ENCODE measurements around the gene ST3GAL6.

ST3GAL6 gene

GRCh38 chr3:98778383-98778782, 15.2 kb downstream of the ST3GAL6 start:
- no peak for DNase-seq

GRCh38 chr3:98778852-98779413, 15.8 kb downstream of the ST3GAL6 start:
- no peak for DNase-seq

GRCh38 chr3:98779541-98780335, 16.6 kb downstream of the ST3GAL6 start:
- DNase-seq: no peak

GRCh38 chr3:98780343-98780742, 17.2 kb downstream of the ST3GAL6 start:
- DNase-seq: no peak

- no peak for DNase-seq
Observed at GRCh38 chr3:98782824-98783500, 19.8 kb downstream of the ST3GAL6 start.

- DNase-seq: no peak
Observed at GRCh38 chr3:98784042-98784441, 20.9 kb downstream of the ST3GAL6 start.

DNA sequence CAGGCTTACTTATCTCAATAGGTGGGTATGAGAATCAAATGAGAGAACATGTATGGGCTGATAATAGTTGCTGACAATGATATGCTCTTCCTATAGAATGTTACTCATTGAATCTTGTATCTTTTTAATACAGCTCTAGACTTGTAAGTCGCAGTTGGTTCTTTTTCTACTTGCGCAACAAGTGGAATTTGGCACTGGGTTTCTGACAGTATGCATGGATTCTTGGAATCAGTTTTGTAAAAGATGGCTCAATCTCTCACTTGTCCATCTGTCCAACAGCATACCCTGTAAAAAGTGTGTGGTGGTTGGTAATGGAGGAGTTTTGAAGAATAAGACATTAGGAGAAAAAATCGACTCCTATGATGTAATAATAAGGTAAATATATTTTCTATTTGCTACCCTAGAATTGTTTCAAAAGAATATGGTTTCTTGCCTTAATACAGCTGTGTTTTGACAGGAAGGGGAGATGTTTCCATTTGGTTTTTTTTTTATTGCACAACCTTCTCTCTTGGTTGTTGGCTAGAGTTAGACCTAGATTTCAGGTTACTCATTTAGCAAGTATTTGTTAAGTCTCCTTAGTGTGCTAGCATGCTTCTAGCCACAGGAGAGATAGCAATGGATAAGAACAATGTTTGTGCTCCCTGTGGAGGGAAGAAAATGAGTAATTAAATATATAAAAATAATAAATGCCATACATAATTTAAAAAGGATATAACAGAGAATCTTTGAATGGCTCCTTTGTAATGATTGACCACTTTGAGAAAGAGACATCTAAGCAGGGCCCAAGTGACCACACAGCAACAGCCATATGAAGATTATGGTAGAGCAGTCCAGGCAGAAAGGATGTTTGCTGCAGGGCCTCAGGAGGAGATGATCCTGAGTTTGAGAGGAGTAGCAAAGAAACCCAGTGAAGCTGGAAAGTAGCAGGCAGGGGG, 21.8 kb downstream of the ST3GAL6 start:
- peak; percentile 4 for DNase-seq

- DNase-seq: no peak
Observed at GRCh38 chr3:98786364-98787006, 23.3 kb downstream of the ST3GAL6 start.

GRCh38 chr3:98787181-98787580, 24.0 kb downstream of the ST3GAL6 start:
- DNase-seq: no peak

- no peak for DNase-seq
Observed at GRCh38 chr3:98788651-98789050, 25.5 kb downstream of the ST3GAL6 start.

DNA sequence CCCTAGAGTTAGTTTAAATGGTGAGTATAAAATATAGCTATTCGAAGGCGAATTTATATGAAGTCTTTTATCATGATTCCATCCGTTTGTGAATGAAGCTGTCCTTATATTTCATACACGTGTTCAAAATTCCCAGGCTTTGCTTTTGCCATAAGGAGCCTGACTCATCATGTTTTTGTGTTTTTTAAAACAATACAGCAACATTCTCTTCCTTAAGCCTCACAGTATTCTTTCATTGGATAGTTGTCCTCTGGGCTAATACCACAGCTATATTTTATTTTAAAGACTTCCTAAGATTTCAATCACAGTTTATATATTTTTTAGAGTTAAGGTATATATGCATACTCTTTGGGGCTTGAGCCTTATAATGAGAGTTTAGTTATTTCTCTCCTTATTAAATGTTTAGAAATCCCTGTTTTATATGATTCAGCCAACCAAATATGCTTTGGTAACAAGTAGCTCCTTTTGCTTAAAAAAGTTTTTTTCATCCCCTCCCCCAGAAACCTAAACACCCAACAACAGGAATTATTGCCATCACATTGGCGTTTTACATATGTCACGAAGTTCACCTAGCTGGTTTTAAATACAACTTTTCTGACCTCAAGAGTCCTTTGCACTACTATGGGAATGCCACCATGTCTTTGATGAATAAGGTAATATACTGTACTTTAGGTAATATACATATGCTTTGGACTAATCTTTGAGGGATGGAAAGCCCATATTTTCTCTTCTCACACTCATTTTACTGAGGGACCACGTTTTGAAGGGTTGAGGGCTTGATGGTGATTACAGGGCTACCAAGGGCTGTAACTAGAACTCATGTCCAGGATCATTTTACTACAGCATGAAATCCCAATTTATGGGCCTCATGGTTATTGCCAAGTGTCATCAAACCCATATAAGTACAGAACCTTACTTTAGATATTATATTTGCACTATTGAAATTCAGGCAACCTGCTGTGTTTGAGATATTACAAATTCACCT, 28.5 kb downstream of the ST3GAL6 start:
- no peak for DNase-seq

GRCh38 chr3:98793971-98794370, 30.8 kb downstream of the ST3GAL6 start:
- no peak for DNase-seq

GRCh38 chr3:98796334-98796733, 33.2 kb downstream of the ST3GAL6 start:
- DNase-seq: no peak

DNA sequence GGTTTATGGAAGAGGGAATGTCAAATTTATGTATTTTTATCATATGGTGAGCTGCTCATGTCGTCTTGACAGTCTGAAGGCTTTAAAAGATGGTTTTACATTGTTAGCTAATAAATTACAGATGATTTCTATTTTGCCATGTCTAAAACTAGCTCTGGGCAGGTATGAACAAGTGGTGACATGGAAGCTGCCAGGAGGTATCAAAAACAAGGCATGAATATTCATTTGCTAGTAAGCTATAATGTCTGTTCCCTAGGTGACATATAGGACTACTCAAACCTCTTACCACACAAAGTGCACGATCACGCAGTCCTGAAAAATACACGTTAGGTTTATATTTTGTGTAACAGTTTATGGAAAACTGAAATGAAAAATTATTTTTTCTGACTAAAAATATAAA, 34.8 kb downstream of the ST3GAL6 start:
- no peak for DNase-seq

DNA sequence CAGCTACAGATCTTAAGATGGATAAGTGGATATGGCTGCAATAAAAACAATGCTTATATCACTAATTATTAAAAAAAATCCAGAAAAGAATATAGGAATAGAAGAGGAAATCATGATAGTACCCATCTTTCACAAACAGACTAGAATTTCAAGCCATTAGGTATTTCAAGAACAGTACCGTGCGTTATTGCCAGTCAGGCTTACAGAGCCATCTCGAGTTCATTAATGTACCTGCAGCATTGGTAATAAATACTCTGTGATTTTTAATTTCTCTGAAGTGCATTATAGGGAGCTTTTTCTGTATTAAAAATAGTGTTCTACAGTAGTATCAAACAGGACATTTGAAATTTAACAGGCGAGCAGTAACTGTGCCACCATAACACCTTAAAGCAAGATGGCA, 35.7 kb downstream of the ST3GAL6 start:
- no peak for DNase-seq

GRCh38 chr3:98799479-98799878, 36.3 kb downstream of the ST3GAL6 start:
- no peak for DNase-seq

DNA sequence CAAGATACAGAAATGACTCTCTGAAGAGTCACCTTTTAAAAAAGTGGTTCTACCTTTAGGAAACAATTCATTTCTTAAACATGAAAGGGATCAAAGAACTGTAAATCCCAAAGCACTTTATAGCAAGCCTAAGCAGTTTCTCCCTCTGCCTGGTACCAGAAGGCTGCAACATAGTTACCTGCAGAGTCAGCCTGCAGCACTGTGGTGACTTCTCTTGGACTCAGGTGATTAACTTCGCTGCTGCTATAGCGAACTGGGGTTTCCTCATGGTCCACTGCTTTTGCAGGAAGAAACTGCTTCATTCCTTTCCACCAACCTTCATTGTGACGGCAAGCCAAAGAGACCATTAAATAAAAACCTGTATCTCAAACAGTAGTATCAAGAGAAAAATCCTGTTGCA, 37.3 kb downstream of the ST3GAL6 start:
- no peak for DNase-seq

- DNase-seq: no peak
Observed at GRCh38 chr3:98801043-98801747, 38.1 kb downstream of the ST3GAL6 start.

DNA sequence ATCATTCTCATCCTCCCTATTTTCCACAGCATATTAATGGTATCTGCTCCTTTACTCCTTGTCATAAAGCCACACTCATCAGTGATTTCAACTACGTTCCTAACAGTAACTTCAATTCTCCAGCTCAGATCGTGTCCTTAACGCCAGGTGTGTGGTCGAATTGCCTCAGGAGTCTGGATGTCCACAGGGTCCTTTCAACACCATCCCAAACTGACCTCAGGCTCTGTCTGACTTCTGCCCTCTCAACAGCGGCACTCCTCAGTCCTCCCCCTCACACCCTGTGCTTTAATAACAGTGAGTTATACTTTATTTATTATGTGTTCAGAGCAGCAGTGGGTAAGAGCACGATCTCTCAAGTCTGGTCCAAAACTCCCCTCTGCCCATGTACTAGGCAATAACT, 42.4 kb downstream of the ST3GAL6 start:
- no peak for DNase-seq

DNA sequence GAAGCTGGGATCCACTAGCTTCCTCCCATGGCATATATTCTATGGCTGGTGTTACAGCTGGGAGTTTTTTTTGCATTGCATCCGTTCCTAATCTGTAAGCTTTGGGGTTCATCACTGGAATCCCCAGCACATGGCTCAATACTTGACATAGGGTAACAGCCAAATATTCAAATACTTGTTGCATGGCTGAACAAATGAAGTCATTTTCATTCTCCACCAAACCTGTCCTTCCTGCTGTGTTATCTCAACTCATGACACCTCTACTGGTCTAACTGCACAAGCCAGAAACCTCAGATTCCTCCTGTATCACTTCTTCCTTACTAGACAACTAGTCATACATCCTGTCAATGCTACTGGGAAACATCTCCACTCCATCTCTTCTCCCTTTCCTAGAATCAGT, 43.4 kb downstream of the ST3GAL6 start:
- no peak for DNase-seq

DNA sequence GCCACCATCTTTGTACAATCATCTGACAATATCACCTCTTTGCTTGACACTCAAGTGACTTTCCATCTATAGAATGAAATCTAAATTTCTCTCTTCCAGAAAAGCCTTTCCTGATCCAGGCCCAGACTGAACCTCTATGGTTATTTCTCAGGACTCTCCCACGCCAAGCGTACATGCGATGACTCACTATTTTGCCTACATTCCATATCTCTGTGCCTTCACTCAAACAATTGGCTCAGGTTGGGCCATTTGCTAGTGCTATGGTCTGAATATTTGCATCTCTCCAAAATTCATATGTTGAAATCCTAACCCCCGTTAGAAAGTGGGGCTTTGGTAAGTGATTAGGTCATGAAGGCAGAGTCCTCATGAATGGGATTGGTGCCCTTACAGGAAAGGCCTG, 43.9 kb downstream of the ST3GAL6 start:
- DNase-seq: no peak
